Activated CD8-positive, alpha-beta T cell treated with anti-CD3 and anti-CD28 coated beads, Interleukin-2, amount 10 ng/mL, durations not matched to agents 7 days and 5 days (primary cell): ENCODE measurements around the gene QPCT. TPM values are rescaled to one million over a fixed set of nuclear protein-coding genes. Genes with fewer than 3 reads are reported as not detected.
"Not testable (repeated sequence)": the region's sequence is repeated elsewhere in the genome, so short reads cannot be mapped to it uniquely, and the experiment has no call there.

Experiments
- ATAC-seq: fragments of 150-1000 bp; cut with Tn5 transposase; one replicate; pipeline ENCODE4 v1.10.0; 2021; ENCODE audit warnings: moderate library complexity
- CTCF ChIA-PET: fragments of 350-600 bp; sonication (Branson Sonifier 250); formaldehyde crosslinking; loops from one replicate; lab custom pipeline; 2021; ENCODE audit warnings: antibody characterized with exemption; lab: Charles Lee
- POLR2A ChIA-PET: fragments of 350-600 bp; sonication (Branson Sonifier 250); formaldehyde crosslinking; loops from one replicate; lab custom pipeline; 2021; ENCODE audit warnings: antibody characterized with exemption; lab: Charles Lee
- DNase-seq: peaks from one replicate; pipeline ENCODE4 v3.0.0-alpha.2; 2020
- H3K27ac Mint-ChIP-seq: one replicate; pipeline ENCODE4 v1.8.0; 2021; ENCODE audit warnings: mild to moderate bottlenecking, mixed read lengths
- H3K27me3 Mint-ChIP-seq: one replicate; pipeline ENCODE4 v1.8.0; 2021; ENCODE audit warnings: low read depth, mixed read lengths
- H3K36me3 Mint-ChIP-seq: one replicate; pipeline ENCODE4 v1.8.0; 2021; ENCODE audit warnings: low read depth, mixed read lengths
- H3K4me1 Mint-ChIP-seq: one replicate; pipeline ENCODE4 v1.8.0; 2021; ENCODE audit warnings: low read depth, mixed read lengths
- H3K4me3 Mint-ChIP-seq: one replicate; pipeline ENCODE4 v1.8.0; 2021; ENCODE audit warnings: mild to moderate bottlenecking, mixed read lengths
- H3K9me3 Mint-ChIP-seq: one replicate; pipeline ENCODE4 v1.8.0; 2022; ENCODE audit warnings: mixed read lengths; ENCODE audit not compliant: insufficient read depth
- total RNA-seq, 2 experiments: library from RNA; stranded (reverse); gene quantifications; one replicate each; pipeline ENCODE4 v1.2.3, GENCODE V29; 2021

Gene QPCT
- total RNA-seq, 2 experiments from 2014 or later = not detected

DNA sequence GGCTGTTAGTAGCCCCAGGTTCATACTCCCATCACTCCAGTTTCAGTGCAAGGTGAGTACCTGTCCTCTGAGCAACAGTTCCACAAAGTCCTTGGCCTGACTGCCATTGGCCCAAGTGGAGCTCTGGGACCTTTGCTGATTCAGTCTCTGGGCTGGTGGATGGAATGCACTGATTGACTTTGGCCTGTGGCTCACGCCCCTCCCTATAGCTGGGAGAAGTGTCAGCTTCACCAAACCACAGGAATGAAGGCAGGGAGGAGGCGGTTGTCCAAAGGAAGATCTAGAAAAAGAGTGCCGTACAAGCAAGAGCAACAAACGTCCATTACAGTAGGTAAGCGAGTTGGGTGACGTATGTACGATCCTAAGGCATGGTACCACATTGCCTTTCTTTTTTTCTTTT lies 34.0 kb downstream of the QPCT start:
- Mint-ChIP-seq H3K36me3 (peaks cover 4% of the 10 kb centered on the region), H3K27me3 (peaks cover 32% of the 10 kb centered on the region), H3K4me3 (no peak overlapping the region), H3K9me3 (no peaks in the 10 kb centered on the region), H3K4me1 (peaks cover 31% of the 10 kb centered on the region), H3K27ac (no peak overlapping the region)
- ChIA-PET POLR2A (interaction anchor here (1.5 kb wide), 1 partner anchor 12 kb away, joined by 6 read pairs; no protein-coding TSS in a partner anchor), CTCF (interaction anchor here (1.7 to 3.7 kb wide), 4 partner anchors 11 to 499 kb away, joined by 11 to 21 read pairs (median 12); no protein-coding TSS in a partner anchor)
- ATAC-seq (no peak), DNase-seq (no peak)

DNA sequence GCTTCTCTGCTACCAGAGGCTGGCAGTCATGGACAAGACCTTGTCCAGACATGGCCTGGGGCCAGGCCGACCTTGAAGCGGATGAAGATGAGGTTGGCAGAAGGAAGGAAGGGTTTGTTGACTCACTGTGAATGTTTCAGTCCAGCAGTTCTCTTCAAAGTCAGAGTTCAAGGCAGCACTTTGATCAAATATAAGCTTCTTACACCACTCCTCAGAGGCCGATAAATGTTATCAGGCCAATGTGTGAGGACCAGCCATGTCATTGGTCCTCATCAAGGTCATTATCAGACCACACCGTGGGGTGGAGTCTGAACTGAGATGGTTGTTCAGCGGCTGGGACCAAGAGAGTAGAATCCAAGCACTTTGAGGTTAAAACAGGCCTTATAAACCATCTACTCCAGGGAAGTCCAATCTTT lies 35.5 kb downstream of the QPCT start:
- ChIA-PET CTCF (interaction anchor here (1.2 to 3.7 kb wide), 4 partner anchors 9 to 53 kb away, joined by 3 to 21 read pairs (median 7); no protein-coding TSS in a partner anchor), POLR2A (no interaction called here)
- Mint-ChIP-seq H3K9me3 (no peaks in the 10 kb centered on the region), H3K4me1 (peaks cover 30% of the 10 kb centered on the region), H3K4me3 (no peak overlapping the region), H3K27me3 (peaks cover 24% of the 10 kb centered on the region), H3K36me3 (peaks cover 4% of the 10 kb centered on the region), H3K27ac (no peak overlapping the region)
- DNase-seq (no peak), ATAC-seq (no peak)

DNA sequence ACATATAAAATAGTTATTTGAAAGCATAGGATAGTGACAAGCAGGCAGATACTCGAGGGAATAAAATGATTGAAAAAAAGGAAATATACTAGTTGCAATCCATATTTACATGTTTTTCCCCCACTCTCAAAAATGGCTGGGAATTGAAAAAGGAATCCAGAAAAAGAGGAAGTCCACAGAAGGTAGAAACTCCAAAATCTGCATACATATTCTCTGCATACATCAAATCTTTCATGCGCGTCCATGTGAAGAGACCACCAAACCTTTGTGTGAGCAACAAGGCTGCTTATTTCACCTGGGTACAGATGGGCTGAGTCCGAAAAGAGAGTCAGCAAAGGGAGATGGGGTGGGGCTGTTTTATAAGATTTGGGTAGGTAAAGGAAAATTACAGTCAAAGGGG lies 36.4 kb downstream of the QPCT start:
- ATAC-seq, DNase-seq, H3K4me3 Mint-ChIP-seq, H3K36me3 Mint-ChIP-seq, H3K27ac Mint-ChIP-seq, H3K9me3 Mint-ChIP-seq, POLR2A ChIA-PET: not testable (repeated sequence)
- Mint-ChIP-seq H3K27me3 (peaks cover 20% of the 10 kb centered on the region), H3K4me1 (peaks cover 25% of the 10 kb centered on the region)
- CTCF ChIA-PET = interaction anchor here (0.6 to 3.7 kb wide), 3 partner anchors 16 to 512 kb away, joined by 3 to 21 read pairs (median 3); no protein-coding TSS in a partner anchor

DNA sequence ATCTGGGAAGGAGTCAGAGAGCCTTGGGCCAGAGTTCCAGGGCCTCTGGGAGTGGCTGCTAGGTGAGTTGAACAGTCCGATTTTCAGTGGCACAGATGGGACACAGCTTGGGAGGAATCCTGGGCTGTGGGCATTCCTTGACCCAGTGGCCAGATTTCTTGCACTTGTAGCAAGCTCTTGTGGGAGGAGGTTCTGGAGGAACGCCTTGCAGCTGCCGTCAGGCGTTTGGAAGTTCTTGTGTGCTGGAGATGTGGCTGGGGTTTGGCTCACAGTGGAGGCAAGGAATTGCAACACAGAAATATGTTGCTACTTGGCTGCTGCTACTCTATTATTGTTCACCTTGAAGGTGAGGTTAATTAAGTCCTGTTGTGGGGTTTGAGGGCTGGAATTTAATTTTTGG lies 39.8 kb downstream of the QPCT start:
- POLR2A ChIA-PET, H3K36me3 Mint-ChIP-seq, H3K4me3 Mint-ChIP-seq, DNase-seq, ATAC-seq, H3K27ac Mint-ChIP-seq, H3K27me3 Mint-ChIP-seq, H3K9me3 Mint-ChIP-seq, H3K4me1 Mint-ChIP-seq: not testable (repeated sequence)
- CTCF ChIA-PET = interaction anchor here (2.1 kb wide), 1 partner anchor 9 kb away, joined by 6 read pairs; no protein-coding TSS in a partner anchor

DNA sequence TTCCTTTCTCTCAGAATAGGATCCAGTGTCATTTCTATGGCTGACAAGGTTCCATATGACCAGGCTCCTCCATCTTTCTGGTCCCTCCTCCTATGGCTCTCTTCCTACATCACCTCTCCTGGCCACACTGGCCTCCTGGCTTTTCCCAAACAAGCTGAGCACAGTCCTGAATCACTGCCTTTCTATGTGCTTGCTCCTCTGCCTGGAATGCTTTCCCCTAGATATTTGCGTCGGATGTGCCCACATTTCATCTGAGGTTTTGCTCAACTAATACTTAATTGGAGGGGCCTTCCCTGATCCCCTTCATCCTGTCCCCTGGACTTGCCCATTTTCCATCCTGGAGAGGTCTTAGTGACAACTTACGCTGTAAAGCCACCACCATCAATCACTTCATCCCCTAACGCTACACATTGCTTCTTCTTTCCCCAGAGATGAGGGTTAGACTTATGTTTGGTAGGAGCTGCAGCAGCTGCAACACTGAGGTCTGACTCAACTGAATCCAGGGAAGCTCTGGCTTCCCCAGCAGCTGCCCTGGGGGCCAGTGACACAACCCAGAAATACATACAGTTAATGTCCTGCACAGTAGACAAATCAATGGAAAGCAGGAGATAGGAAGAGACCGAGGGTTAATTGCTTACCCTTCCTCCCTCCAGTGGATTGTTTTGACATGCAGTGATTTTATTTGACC lies 42.9 kb downstream of the QPCT start:
- no peaks in the 10 kb centered on the region for H3K36me3 Mint-ChIP-seq
- CTCF ChIA-PET = interaction anchor here (0.9 to 2.2 kb wide), 2 partner anchors 9 to 10 kb away, joined by 3 to 8 read pairs; no protein-coding TSS in a partner anchor
- H3K27me3 Mint-ChIP-seq = no peaks in the 10 kb centered on the region
- H3K4me3 Mint-ChIP-seq = no peak overlapping the region
- ATAC-seq = no peak
- no peaks in the 10 kb centered on the region for H3K4me1 Mint-ChIP-seq
- no peak for DNase-seq
- H3K9me3 Mint-ChIP-seq = no peaks in the 10 kb centered on the region
- no peak overlapping the region for H3K27ac Mint-ChIP-seq
- POLR2A ChIA-PET = no interaction called here

DNA sequence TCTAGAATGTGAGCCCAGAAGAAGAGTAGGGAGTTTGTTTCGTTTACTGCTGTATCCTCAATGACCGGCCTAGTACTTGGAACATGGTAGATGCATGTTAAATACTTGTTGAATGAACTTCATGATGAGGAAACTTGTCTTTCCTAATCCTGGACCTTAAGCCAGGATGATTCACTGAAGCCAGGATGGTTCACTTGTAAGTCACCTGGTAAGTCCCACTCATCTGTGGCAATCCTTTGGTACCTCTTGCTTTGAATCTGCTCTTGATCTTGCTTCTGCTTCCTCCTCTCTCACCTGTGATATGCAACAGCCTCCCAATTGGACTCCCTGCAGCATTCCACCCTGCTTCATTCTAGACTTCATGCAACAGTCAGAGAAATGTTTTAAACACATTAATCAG lies 43.6 kb downstream of the QPCT start:
- Mint-ChIP-seq H3K27ac (no peak overlapping the region), H3K36me3 (no peaks in the 10 kb centered on the region), H3K4me3 (no peak overlapping the region), H3K27me3 (peaks cover under 1% of the 10 kb centered on the region), H3K4me1 (no peaks in the 10 kb centered on the region), H3K9me3 (no peaks in the 10 kb centered on the region)
- ChIA-PET POLR2A (no interaction called here), CTCF (interaction anchor here (2.2 kb wide), 1 partner anchor 8 kb away, joined by 8 read pairs; no protein-coding TSS in a partner anchor)
- ATAC-seq (no peak), DNase-seq (no peak)

DNA sequence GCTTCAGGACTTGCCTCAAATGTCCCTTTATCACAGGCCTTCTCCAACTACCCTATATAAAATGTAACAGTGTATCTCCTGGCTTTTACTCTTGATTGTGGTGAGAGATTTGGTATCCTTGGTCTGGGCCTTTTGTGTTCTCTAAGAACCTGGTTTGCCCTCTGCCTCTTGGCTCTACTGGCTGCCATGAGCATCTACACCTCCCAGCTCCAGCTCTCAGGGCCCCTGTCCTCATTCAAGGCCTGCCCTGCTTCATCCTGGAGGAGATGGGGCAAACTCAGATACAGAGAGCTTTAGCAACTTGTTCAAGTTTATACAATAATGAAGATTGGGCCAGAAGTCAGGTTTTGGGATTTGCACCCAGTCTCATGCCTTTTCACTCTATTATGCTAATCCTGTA lies 45.0 kb downstream of the QPCT start:
- DNase-seq (no peak), ATAC-seq (no peak)
- Mint-ChIP-seq H3K4me1 (peaks cover 4% of the 10 kb centered on the region), H3K4me3 (no peak overlapping the region), H3K9me3 (no peaks in the 10 kb centered on the region), H3K27ac (no peak overlapping the region), H3K27me3 (peaks cover 6% of the 10 kb centered on the region), H3K36me3 (no peaks in the 10 kb centered on the region)
- ChIA-PET CTCF (interaction anchor here (0.6 to 3.3 kb wide), 5 partner anchors 10 to 491 kb away, joined by 3 to 23 read pairs (median 11); no protein-coding TSS in a partner anchor), POLR2A (interaction anchor here (1.9 kb wide), 1 partner anchor 12 kb away, joined by 6 read pairs; no protein-coding TSS in a partner anchor)

DNA sequence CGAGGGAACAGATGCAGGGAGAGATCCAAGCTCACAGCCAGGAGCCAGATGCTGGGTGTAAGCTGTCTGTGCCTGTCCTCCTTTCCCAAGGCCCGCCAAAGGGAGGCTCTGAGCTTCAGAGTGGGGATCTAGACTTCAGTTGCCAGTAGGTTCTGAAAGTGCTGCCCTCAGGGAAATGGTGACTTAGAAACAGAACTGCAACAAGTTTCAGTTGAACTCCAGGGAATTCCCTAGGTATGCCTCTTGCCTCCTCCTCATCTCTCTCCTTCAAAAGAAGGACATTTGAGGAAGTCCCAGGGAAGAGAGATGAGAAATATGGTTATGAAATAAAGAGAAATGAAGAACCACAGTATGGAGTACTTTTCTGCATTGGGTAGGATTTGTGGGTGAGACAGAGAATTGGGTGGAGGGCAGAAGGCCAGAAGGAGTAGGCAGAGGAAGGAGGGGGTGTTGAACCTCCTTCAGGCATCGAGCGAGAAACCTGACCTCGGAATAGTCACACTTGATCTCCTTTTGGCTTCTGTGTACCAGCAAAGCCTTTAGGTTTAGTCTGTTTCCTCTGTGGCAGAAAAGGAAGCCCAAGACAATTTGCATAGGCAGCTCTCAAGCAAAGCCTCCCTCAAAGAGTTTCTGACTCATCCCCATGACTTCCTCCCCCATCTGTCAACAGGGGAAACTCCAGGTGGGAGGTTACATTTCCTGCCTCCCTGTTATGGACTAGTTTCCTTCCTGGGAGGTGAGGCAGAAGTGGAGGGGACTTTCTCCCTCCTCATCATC lies 45.7 kb downstream of the QPCT start:
- DNase-seq (peak; percentile 73), ATAC-seq (peak; percentile 94)
- Mint-ChIP-seq H3K4me3 (no peak overlapping the region), H3K27me3 (peaks cover 6% of the 10 kb centered on the region), H3K27ac (peak overlapping the region; percentile 28), H3K4me1 (peaks cover 4% of the 10 kb centered on the region), H3K36me3 (no peaks in the 10 kb centered on the region), H3K9me3 (no peaks in the 10 kb centered on the region)
- ChIA-PET POLR2A (interaction anchor here (1.9 kb wide), 1 partner anchor 13 kb away, joined by 6 read pairs; no protein-coding TSS in a partner anchor), CTCF (interaction anchor here (1.0 to 3.3 kb wide), 10 partner anchors 11 to 1118 kb away, joined by 3 to 23 read pairs (median 4); no protein-coding TSS in a partner anchor)

DNA sequence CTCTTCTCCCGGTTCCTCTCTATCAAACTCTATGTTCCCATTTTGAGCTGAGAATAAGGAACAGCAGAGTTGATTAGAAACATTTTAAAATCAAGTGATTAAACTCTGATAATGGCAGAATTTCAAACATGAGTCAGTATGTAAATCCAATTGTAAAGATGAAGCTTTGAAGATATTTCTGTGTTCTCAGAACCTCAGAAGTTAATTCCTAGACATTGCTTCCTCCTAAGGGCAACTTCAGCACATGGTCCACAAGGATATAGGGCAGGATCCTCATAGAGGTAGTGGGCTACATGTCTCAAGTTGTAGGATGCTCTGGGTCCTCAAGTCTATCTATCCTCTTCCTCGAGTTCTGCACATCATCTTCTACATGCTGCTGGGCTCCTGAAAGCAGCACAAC lies 46.3 kb downstream of the QPCT start:
- peak overlapping the region; percentile 28 for H3K27ac Mint-ChIP-seq
- no peaks in the 10 kb centered on the region for H3K9me3 Mint-ChIP-seq
- POLR2A ChIA-PET = interaction anchor here (1.9 kb wide), 1 partner anchor 13 kb away, joined by 6 read pairs; no protein-coding TSS in a partner anchor
- H3K27me3 Mint-ChIP-seq = peaks cover 6% of the 10 kb centered on the region
- H3K36me3 Mint-ChIP-seq = no peaks in the 10 kb centered on the region
- H3K4me1 Mint-ChIP-seq = peaks cover 5% of the 10 kb centered on the region
- H3K4me3 Mint-ChIP-seq = no peak overlapping the region
- ATAC-seq (no peak), DNase-seq (no peak)
- CTCF ChIA-PET = interaction anchor here (0.8 to 3.3 kb wide), 13 partner anchors 11 to 1117 kb away, joined by 3 to 23 read pairs (median 4); no protein-coding TSS in a partner anchor

DNA sequence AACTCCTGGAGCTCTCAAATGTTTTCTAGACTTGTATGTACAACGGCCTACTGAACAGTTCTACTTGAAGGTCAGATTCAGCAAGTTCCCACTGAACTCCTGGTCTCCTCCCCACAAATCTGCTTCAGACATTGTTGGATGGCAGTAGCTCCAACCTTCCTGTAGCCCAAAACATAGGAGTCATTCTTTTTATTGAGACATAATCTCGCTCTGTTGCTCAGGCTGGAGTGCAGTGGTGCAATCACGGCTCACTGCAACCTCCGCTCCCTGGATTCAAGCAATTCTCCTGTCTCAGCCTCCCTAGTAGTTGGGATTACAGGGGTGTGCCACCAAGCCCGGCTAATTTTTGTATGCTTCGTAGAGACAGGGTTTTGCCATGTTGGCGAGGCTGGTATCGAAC lies 47.3 kb downstream of the QPCT start:
- no peak for DNase-seq
- no peaks in the 10 kb centered on the region for H3K9me3 Mint-ChIP-seq
- H3K27me3 Mint-ChIP-seq = peaks cover 7% of the 10 kb centered on the region
- CTCF ChIA-PET = interaction anchor here (0.8 to 3.3 kb wide), 6 partner anchors 23 to 485 kb away, joined by 3 to 23 read pairs (median 4); no protein-coding TSS in a partner anchor
- H3K4me3 Mint-ChIP-seq = no peak overlapping the region
- POLR2A ChIA-PET = no interaction called here
- H3K4me1 Mint-ChIP-seq = peaks cover 8% of the 10 kb centered on the region
- no peak for ATAC-seq
- H3K27ac Mint-ChIP-seq = no peak overlapping the region
- no peaks in the 10 kb centered on the region for H3K36me3 Mint-ChIP-seq

DNA sequence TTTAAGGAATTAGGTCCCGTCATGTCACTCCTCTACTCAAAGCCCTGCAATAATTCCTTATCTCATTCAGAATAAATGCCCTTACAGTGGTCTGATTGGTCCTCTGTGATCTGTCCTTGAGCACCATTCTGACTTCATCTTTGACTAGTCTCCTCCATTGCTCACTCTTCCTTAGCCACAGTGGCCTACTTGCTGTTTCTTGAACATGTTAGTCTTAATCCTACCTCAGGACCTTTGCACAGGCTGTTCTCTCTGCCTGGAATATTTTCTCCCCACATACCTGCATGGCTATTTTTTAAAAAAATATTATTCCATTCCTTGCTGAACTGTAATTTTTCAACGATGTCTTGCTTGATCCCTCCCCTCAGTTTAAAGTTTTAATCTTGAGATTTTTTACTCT lies 48.0 kb downstream of the QPCT start:
- ChIA-PET CTCF (interaction anchor here (8.0 kb wide), 1 partner anchor 482 kb away, joined by 135 read pairs; no protein-coding TSS in a partner anchor), POLR2A (no interaction called here)
- no peak overlapping the region for H3K27ac Mint-ChIP-seq
- DNase-seq (no peak), ATAC-seq (no peak)
- no peaks in the 10 kb centered on the region for H3K9me3 Mint-ChIP-seq
- no peak overlapping the region for H3K4me3 Mint-ChIP-seq
- H3K27me3 Mint-ChIP-seq = peaks cover 7% of the 10 kb centered on the region
- no peaks in the 10 kb centered on the region for H3K36me3 Mint-ChIP-seq
- H3K4me1 Mint-ChIP-seq = peaks cover 8% of the 10 kb centered on the region
